SK-N-SH (cell line): ENCODE results near the gene PPARGC1A. TPM values are rescaled to one million over a fixed set of nuclear protein-coding genes. Genes with fewer than 3 reads are reported as not detected.

Experiments used
- CTCF ChIA-PET: fragments of 300-600, 350-600 bp; formaldehyde crosslinking; extraction: SDS; loops from one replicate; lab custom pipeline; 2021; lab: Yijun Ruan, JAX
- POLR2A ChIA-PET: fragments of 350-600 bp; sonication (Branson Sonifier 250); formaldehyde crosslinking; extraction: SDS; loops from one replicate; lab custom pipeline; 2020; ENCODE audit warnings: antibody characterized with exemption, inconsistent platforms; lab: Yijun Ruan, JAX
- DNase-seq: peaks from one replicate; pipeline ENCODE4 v3.0.0; 2012
- H2AFZ ChIP-seq: fragments of 200-600 bp; sonication (generic); 2 replicates; pipeline ENCODE4 v1.8.1; 2016; ENCODE audit warnings: antibody characterized with exemption, mild to moderate bottlenecking, low read depth
- H3F3A ChIP-seq: fragments of 200-600 bp; sonication (generic); replicated peaks from 2 replicates; pipeline ENCODE3; 2016; ENCODE audit warnings: antibody characterized with exemption, mild to moderate bottlenecking; ENCODE audit not compliant: insufficient read depth
- H3K27ac ChIP-seq, 2 experiments: fragments of 200-500 bp in 1 of 2; fragments of 200-600 bp in 1 of 2; sonication (Bioruptor generic) in 1 of 2; sonication (generic), shearing (Covaris generic) in 1 of 2; 2 replicates each; pipeline versions ENCODE4 v1.5.1 to v1.6.1; 2014 to 2016; ENCODE audit warnings: low read depth in 2 of 2, inconsistent platforms in 1 of 2, low read length in 1 of 2, mild to moderate bottlenecking in 1 of 2, mixed read lengths in 1 of 2
- H3K27me3 ChIP-seq: fragments of 200-600 bp; sonication (generic), shearing (Covaris generic); 2 replicates; pipeline ENCODE4 v1.6.1; 2016; ENCODE audit warnings: mixed run types; ENCODE audit not compliant: insufficient read depth
- H3K36me3 ChIP-seq, 2 experiments: fragments of 200-500 bp in 1 of 2; fragments of 200-600 bp in 1 of 2; sonication (Bioruptor generic) in 1 of 2; sonication (generic) in 1 of 2; replicated peaks in 1 of 2; 2 replicates each; pipeline versions ENCODE3 to v1.5.1; 2014 to 2016; ENCODE audit warnings: low read length in 1 of 2, mild to moderate bottlenecking in 1 of 2; ENCODE audit not compliant: insufficient read depth in 2 of 2, control insufficient read depth in 1 of 2
- H3K4me1 ChIP-seq, 2 experiments: fragments of 200-500 bp in 1 of 2; fragments of 200-600 bp in 1 of 2; sonication (Bioruptor generic) in 1 of 2; sonication (generic), shearing (Covaris generic) in 1 of 2; 2 replicates each; pipeline versions ENCODE4 v1.5.1 to v1.6.1; 2014 to 2016; ENCODE audit warnings: low read depth in 1 of 2, low read length in 1 of 2, mixed run types in 1 of 2; ENCODE audit not compliant: insufficient read depth in 2 of 2, control insufficient read depth in 1 of 2
- H3K4me2 ChIP-seq: fragments of 200-600 bp; sonication (generic), shearing (Covaris generic); 2 replicates; pipeline ENCODE4 v1.6.1; 2017; ENCODE audit warnings: mixed run types
- H3K4me3 ChIP-seq, 2 experiments: fragments of 200-500 bp in 1 of 2; fragments of 200-600 bp in 1 of 2; sonication (Bioruptor generic) in 1 of 2; sonication (generic), shearing (Covaris generic) in 1 of 2; 2 replicates each; pipeline versions ENCODE4 v1.5.1 to v1.8.1; 2014 to 2016; ENCODE audit warnings: low read depth in 2 of 2, inconsistent platforms in 1 of 2, low read length in 1 of 2, mild to moderate bottlenecking in 1 of 2, mixed read lengths in 1 of 2, moderate library complexity in 1 of 2
- H3K79me2 ChIP-seq: fragments of 200-600 bp; sonication (generic); 2 replicates; pipeline ENCODE4 v1.8.1; 2017; ENCODE audit warnings: mild to moderate bottlenecking; ENCODE audit not compliant: insufficient read depth
- H3K9ac ChIP-seq: fragments of 200-600 bp; sonication (generic); 2 replicates; pipeline ENCODE4 v1.6.1; 2017; ENCODE audit warnings: mixed run types
- H3K9me2 ChIP-seq: fragments of 200-600 bp; sonication (generic); 2 replicates; pipeline ENCODE4 v1.6.1; 2017; ENCODE audit warnings: mixed run types
- H3K9me3 ChIP-seq: fragments of 200-600 bp; sonication (generic); 2 replicates; pipeline ENCODE4 v1.6.1; 2017; ENCODE audit warnings: mixed run types, mild to moderate bottlenecking, moderate library complexity
- H4K20me1 ChIP-seq: fragments of 200-600 bp; sonication (generic); 2 replicates; pipeline ENCODE4 v1.6.1; 2017; ENCODE audit warnings: mild to moderate bottlenecking, mixed run types; ENCODE audit not compliant: insufficient read depth
- FOSL2 ChIP-seq: IDR thresholded peaks from 2 replicates; pipeline ENCODE4 v1.4.0; 2012; ENCODE audit warnings: low read depth, mild to moderate bottlenecking, moderate library complexity, borderline replicate concordance
- FOXJ3 ChIP-seq: sonication (generic); formaldehyde crosslinking; IDR thresholded peaks from 2 replicates; pipeline ENCODE4 v1.5.1; 2020; ENCODE audit warnings: mild to moderate bottlenecking, missing genetic modification reagents
- FOXM1 ChIP-seq: IDR thresholded peaks from 2 replicates; pipeline ENCODE4 v1.4.0; 2012; ENCODE audit warnings: low read depth, mild to moderate bottlenecking
- GABPA ChIP-seq: IDR thresholded peaks from 2 replicates; pipeline ENCODE4 v1.4.0; 2012; ENCODE audit warnings: low read depth, mild to moderate bottlenecking
- GATA2 ChIP-seq: sonication (generic); formaldehyde crosslinking; IDR thresholded peaks from 2 replicates; pipeline ENCODE4 v1.5.0; 2020; ENCODE audit warnings: mild to moderate bottlenecking, missing genetic modification reagents
- JUND ChIP-seq: IDR thresholded peaks from 2 replicates; pipeline ENCODE4 v1.4.0; 2012
- MXI1 ChIP-seq: IDR thresholded peaks from 2 replicates; pipeline ENCODE4 v1.6.1; 2012; ENCODE audit warnings: mild to moderate bottlenecking, low read depth, low read length, improper control_type of control experiment
- NFIC ChIP-seq: IDR thresholded peaks from 2 replicates; pipeline ENCODE4 v1.4.0; 2012; ENCODE audit warnings: borderline replicate concordance
- POLR2AphosphoS5 ChIP-seq: IDR thresholded peaks from 2 replicates; pipeline ENCODE4 v1.6.1; 2012; ENCODE audit warnings: low read depth, low read length
- RAD21 ChIP-seq: IDR thresholded peaks from 2 replicates; pipeline ENCODE4 v1.6.1; 2012; ENCODE audit warnings: mild to moderate bottlenecking, low read length
- RCOR1 ChIP-seq: fragments of 150-350 bp; IDR thresholded peaks from 2 replicates; pipeline ENCODE4 v1.6.1; 2017; ENCODE audit warnings: antibody characterized with exemption, low read length
- RXRA ChIP-seq: IDR thresholded peaks from 2 replicates; pipeline ENCODE4 v1.4.0; 2012; ENCODE audit warnings: low read depth, mild to moderate bottlenecking, borderline replicate concordance
- SIN3A ChIP-seq: IDR thresholded peaks from 2 replicates; pipeline ENCODE4 v1.6.1; 2012; ENCODE audit warnings: low read depth, mild to moderate bottlenecking, low read length, moderate library complexity, borderline replicate concordance
- SMC3 ChIP-seq: IDR thresholded peaks from 2 replicates; pipeline ENCODE4 v1.6.1; 2012; ENCODE audit warnings: low read depth, low read length, improper control_type of control experiment
- TCF12 ChIP-seq: IDR thresholded peaks from 2 replicates; pipeline ENCODE4 v1.4.0; 2012
- TEAD4 ChIP-seq: IDR thresholded peaks from 2 replicates; pipeline ENCODE4 v1.4.0; 2012; ENCODE audit warnings: mild to moderate bottlenecking, borderline replicate concordance; ENCODE audit not compliant: insufficient read depth
- YY1 ChIP-seq: IDR thresholded peaks from 2 replicates; pipeline ENCODE4 v1.4.0; 2012; ENCODE audit warnings: low read depth, mild to moderate bottlenecking
- WGBS: methylation state at CpG from one replicate; pipeline ENCODE4 v1.1.6; 2017; ENCODE audit warnings: low lambda C conversion rate; 5-methylcytosine and 5-hydroxymethylcytosine counted together
- polyA plus RNA-seq, 3 experiments: library from polyadenylated mRNA; depleted of rRNA; stranded (reverse); fragments of >200 nt; gene quantifications; 2 replicates each; pipeline ENCODE4 v1.2.3, GENCODE V29; 2012
- TF ChIP-seq, protein P1 (sequence below): fragments of 150-350 bp; IDR thresholded peaks from 2 replicates; pipeline ENCODE4 v1.6.1; 2016; ENCODE audit warnings: mild to moderate bottlenecking, low read depth, low read length
- TF ChIP-seq, protein P2 (sequence below): fragments of 150-350 bp; IDR thresholded peaks from 2 replicates; pipeline ENCODE4 v1.6.1; 2017; ENCODE audit warnings: antibody characterized with exemption, low read length, low read depth, borderline replicate concordance
- TF ChIP-seq, protein P3 (sequence below): IDR thresholded peaks from 2 replicates; pipeline ENCODE4 v1.6.1; 2012; ENCODE audit warnings: mild to moderate bottlenecking, low read depth, low read length, moderate library complexity
- TF ChIP-seq, protein P4 (sequence below): IDR thresholded peaks from 2 replicates; pipeline ENCODE4 v1.4.0; 2012; ENCODE audit warnings: low read depth, borderline replicate concordance
- TF ChIP-seq, protein P5 (sequence below): IDR thresholded peaks from 2 replicates; pipeline ENCODE4; 2012

The PPARGC1A gene
- polyA plus RNA-seq, 1 of the 3 experiments (the other 2 are of a cell fraction), result 0.07 TPM

DNA sequence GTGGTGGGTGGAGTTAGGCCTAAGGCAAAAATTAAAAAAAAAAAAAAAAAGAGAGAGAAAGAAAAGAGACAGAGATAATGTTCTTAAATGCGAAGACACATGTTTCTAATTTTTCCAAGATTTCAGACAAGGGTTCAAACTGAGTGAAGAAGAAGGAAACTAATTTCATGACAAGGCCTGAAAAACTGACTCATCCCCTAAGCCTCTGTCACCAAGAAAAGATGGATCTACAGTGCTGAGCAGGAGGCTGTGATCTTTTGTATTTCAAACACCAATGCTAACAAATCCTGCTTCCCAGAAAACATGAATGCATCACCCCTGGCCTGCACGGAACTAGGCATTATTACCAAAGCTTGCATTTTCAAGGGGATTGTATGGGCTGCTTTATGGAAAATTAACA, 75.3 kb downstream of the PPARGC1A start (continued):
- no peak for TF ChIP-seq RXRA
- no peak for TF ChIP-seq FOXJ3
- TF ChIP-seq, protein P1, sequence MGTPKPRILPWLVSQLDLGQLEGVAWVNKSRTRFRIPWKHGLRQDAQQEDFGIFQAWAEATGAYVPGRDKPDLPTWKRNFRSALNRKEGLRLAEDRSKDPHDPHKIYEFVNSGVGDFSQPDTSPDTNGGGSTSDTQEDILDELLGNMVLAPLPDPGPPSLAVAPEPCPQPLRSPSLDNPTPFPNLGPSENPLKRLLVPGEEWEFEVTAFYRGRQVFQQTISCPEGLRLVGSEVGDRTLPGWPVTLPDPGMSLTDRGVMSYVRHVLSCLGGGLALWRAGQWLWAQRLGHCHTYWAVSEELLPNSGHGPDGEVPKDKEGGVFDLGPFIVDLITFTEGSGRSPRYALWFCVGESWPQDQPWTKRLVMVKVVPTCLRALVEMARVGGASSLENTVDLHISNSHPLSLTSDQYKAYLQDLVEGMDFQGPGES, result no peak
- TF ChIP-seq GABPA, result no peak
- TF ChIP-seq MXI1, result no peak
- TF ChIP-seq, protein P2, sequence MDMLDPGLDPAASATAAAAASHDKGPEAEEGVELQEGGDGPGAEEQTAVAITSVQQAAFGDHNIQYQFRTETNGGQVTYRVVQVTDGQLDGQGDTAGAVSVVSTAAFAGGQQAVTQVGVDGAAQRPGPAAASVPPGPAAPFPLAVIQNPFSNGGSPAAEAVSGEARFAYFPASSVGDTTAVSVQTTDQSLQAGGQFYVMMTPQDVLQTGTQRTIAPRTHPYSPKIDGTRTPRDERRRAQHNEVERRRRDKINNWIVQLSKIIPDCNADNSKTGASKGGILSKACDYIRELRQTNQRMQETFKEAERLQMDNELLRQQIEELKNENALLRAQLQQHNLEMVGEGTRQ, result no peak
- TF ChIP-seq, all 33 proteins: peak for 0

DNA sequence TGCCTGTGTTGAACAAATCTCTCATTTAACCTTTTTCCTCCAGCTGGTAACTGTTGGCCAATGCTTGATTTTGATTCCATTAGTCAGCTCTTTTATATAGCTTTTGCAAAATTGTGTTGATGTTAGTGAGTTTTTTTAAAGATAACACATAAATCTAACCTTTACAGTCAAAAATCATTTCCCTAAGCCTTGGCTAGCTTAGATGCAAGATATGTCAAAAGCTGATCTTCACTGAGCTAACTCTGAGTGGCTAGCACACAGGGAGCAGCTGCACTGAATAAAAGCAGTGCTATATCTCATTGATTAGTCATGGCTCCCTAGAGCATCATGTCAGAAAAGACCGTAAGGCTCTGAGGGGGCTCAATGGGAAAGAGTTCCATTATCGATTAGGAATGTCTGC, 78.7 kb downstream of the PPARGC1A start:
- Histone ChIP-seq H2AFZ (no peak overlapping the region), H3K36me3 (no peaks in the 10 kb centered on the region), H3K9ac (no peak overlapping the region), H3K9me3 (no peaks in the 10 kb centered on the region), H3K79me2 (no peaks in the 10 kb centered on the region), H3K4me1 (no peaks in the 10 kb centered on the region), H3K9me2 (no peaks in the 10 kb centered on the region), H3K27ac (no peak overlapping the region), H3F3A (no peaks in the 10 kb centered on the region), H3K4me3 (no peak overlapping the region), H3K4me2 (no peak overlapping the region), H3K27me3 (no peaks in the 10 kb centered on the region), H4K20me1 (no peaks in the 10 kb centered on the region)
- 43% methylated on average over 2 of the region's 2 CpGs for WGBS
- ChIA-PET POLR2A (no interaction called here), CTCF (no interaction called here)
- no peak for TF ChIP-seq SIN3A
- no peak for TF ChIP-seq FOXJ3
- TF ChIP-seq, protein P3, sequence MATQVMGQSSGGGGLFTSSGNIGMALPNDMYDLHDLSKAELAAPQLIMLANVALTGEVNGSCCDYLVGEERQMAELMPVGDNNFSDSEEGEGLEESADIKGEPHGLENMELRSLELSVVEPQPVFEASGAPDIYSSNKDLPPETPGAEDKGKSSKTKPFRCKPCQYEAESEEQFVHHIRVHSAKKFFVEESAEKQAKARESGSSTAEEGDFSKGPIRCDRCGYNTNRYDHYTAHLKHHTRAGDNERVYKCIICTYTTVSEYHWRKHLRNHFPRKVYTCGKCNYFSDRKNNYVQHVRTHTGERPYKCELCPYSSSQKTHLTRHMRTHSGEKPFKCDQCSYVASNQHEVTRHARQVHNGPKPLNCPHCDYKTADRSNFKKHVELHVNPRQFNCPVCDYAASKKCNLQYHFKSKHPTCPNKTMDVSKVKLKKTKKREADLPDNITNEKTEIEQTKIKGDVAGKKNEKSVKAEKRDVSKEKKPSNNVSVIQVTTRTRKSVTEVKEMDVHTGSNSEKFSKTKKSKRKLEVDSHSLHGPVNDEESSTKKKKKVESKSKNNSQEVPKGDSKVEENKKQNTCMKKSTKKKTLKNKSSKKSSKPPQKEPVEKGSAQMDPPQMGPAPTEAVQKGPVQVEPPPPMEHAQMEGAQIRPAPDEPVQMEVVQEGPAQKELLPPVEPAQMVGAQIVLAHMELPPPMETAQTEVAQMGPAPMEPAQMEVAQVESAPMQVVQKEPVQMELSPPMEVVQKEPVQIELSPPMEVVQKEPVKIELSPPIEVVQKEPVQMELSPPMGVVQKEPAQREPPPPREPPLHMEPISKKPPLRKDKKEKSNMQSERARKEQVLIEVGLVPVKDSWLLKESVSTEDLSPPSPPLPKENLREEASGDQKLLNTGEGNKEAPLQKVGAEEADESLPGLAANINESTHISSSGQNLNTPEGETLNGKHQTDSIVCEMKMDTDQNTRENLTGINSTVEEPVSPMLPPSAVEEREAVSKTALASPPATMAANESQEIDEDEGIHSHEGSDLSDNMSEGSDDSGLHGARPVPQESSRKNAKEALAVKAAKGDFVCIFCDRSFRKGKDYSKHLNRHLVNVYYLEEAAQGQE, result no peak
- no peak for TF ChIP-seq YY1
- no peak for TF ChIP-seq TCF12
- no peak for TF ChIP-seq FOXM1
- no peak for TF ChIP-seq JUND
- TF ChIP-seq RAD21, result no peak
- no peak for TF ChIP-seq RCOR1
- no peak for TF ChIP-seq FOSL2
- no peak for TF ChIP-seq POLR2AphosphoS5
- no peak for TF ChIP-seq GABPA
- TF ChIP-seq, protein P4, sequence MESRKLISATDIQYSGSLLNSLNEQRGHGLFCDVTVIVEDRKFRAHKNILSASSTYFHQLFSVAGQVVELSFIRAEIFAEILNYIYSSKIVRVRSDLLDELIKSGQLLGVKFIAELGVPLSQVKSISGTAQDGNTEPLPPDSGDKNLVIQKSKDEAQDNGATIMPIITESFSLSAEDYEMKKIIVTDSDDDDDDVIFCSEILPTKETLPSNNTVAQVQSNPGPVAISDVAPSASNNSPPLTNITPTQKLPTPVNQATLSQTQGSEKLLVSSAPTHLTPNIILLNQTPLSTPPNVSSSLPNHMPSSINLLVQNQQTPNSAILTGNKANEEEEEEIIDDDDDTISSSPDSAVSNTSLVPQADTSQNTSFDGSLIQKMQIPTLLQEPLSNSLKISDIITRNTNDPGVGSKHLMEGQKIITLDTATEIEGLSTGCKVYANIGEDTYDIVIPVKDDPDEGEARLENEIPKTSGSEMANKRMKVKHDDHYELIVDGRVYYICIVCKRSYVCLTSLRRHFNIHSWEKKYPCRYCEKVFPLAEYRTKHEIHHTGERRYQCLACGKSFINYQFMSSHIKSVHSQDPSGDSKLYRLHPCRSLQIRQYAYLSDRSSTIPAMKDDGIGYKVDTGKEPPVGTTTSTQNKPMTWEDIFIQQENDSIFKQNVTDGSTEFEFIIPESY, result no peak
- TF ChIP-seq NFIC, result no peak
- TF ChIP-seq RXRA, result no peak
- TF ChIP-seq SMC3, result no peak
- TF ChIP-seq, protein P5, sequence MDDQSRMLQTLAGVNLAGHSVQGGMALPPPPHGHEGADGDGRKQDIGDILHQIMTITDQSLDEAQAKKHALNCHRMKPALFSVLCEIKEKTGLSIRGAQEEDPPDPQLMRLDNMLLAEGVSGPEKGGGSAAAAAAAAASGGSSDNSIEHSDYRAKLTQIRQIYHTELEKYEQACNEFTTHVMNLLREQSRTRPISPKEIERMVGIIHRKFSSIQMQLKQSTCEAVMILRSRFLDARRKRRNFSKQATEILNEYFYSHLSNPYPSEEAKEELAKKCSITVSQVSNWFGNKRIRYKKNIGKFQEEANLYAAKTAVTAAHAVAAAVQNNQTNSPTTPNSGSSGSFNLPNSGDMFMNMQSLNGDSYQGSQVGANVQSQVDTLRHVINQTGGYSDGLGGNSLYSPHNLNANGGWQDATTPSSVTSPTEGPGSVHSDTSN, result no peak
- TF ChIP-seq TEAD4, result no peak
- TF ChIP-seq GATA2 (CRISPR knock-in tag), result no peak
- DNase-seq, result no peak
